HG02678 (cell line): ENCODE data around the gene RABEP2.
"Not testable (repeated sequence)": the region's sequence is repeated elsewhere in the genome, so short reads cannot be mapped to it uniquely, and the experiment has no call there.

Source experiments
- ATAC-seq: cut with Tn5 transposase; IDR thresholded peaks from one replicate; pipeline ENCODE4 v1.9.1; 2021; ENCODE audit warnings: mild to moderate bottlenecking, moderate library complexity; ENCODE audit not compliant: unreplicated experiment

Gene RABEP2, protein sequence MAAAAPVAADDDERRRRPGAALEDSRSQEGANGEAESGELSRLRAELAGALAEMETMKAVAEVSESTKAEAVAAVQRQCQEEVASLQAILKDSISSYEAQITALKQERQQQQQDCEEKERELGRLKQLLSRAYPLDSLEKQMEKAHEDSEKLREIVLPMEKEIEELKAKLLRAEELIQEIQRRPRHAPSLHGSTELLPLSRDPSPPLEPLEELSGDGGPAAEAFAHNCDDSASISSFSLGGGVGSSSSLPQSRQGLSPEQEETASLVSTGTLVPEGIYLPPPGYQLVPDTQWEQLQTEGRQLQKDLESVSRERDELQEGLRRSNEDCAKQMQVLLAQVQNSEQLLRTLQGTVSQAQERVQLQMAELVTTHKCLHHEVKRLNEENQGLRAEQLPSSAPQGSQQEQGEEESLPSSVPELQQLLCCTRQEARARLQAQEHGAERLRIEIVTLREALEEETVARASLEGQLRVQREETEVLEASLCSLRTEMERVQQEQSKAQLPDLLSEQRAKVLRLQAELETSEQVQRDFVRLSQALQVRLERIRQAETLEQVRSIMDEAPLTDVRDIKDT

DNA sequence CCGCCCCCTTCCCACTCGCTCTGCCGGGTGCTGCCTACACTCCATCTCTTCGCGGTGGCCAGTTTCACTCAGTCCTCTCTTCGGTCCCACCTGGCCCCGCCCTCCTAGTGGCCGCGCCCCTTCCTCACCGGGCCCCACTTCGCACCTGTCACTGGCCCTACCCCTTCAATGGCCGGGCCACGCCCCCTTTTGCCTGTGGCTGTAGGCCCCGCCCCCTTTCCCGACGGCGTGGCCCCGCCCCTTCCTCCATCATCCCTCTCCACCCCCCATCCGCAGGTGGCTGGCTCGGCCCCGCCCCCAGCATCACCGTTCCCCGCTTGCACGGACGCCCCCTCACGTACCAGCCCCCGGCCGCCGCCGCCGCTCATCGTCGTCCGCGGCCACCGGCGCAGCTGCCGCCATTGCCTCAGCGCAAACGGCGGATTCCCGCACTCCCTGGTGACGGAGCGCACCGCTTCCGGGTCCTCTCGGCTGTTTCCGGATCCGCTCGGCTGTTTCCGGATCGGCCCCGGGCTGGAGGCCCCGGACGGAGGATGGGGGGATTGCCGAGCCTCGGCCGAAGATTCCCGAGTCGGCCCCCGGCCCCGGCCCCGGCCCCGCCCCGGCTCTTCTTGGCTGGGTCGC, at the start of gene RABEP2:
Gene RABEP2 (minus strand): TSS at position 477 of the 624 bp plus-strand sequence. CDS start 75 bp downstream, at position 402.
- ATAC-seq: peak; percentile 61

DNA sequence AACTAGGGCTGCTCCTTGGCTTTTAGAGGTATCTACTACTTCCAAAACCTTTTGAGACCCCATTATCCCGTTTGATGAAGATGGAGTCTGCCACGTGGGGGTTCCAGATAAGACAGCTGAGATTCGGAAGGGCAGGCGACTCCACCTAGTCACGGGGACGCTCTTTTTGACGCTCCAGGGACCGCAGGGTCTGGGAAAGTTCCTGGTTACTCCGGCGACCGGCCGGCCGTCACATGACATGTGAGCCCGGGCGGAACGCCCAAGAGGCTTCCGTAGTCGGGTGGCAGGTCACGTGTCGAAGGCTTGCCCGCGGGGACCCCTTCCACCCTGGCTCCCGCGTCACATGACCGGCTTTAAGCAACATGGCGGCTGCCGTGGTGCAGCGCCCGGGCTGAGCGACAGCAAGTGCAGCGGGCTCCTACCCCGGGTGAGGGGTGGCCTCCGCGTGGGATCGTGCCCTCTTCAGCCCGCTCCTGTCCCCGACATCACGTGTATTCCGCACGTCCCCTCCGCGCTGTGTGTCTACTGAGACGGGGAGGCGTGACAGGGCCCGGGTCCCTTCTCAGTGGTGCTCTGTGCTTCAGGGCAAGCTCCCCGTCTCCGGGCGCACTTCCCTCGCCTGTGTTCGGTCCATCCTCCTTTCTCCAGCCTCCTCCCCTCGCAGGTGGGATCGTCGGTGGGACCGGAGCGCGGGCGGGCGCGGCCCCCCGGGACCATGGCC, 49.6 kb upstream of the RABEP2 start, which contains the start of gene SPNS1:
Gene SPNS1 (plus strand): TSS at position 342 of the 721 bp plus-strand sequence. CDS start 374 bp downstream, at position 716.
- peak; percentile 92 for ATAC-seq

DNA sequence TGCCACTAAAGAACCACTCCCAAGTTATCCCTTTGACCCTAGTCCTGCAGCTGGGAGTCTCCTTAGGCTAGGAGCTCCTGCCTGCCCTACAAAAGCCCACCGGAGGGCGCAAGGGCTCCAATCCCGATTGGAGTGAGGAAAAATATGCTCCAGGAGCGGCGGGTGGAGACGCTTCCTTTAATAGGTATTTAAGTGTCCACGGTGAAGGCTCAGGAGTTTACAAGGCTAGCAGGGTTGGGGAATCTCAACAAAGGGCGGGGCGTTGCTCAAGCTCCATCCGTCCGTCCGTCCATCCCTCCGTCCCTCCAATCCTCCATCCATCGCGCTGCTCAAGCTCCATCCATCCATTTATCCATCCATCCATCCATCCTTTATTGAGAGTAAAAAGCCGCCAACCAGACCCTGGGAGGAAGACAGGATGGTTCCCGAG, 49.0 kb upstream of the RABEP2 start:
- ATAC-seq: no peak

DNA sequence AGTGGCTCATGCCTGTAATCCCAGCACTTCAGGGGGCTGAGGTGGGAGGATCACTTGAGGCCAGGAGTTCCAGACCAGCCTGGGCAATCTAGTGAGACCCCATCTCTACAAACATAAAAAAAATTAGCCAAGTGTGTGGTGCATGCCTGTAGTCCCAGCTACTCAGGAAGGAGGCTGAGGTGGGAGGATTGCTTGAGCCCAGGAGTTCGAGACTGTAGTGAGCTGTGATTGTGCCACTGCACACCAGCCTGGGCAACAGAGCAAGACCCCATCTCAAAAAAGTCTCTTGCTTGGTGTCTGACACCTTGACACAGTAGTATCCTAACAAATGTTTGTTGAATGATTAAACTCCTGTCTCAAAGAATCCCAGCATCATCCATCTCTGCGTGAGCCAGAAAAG, 44.7 kb upstream of the RABEP2 start:
- ATAC-seq: not testable (repeated sequence)

DNA sequence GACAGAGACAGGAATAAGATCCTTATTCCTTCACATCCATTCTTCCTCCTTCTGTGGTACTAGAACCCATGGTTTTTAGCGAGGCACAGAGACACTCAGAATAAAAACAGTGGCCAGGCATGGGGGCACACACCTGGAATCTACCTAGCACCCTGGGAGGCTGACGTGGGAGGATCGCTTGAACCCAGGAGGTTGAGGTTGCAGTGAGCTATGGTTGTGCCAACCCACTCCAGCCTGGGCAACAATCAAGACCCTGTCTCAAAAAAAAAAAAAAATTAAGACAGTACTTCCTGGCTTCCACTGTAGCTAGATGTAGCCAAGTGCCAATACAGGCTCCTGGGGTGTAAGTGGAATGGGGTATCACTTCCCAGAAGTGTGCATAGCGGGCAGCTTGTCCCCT, 42.1 kb upstream of the RABEP2 start:
- no peak for ATAC-seq

DNA sequence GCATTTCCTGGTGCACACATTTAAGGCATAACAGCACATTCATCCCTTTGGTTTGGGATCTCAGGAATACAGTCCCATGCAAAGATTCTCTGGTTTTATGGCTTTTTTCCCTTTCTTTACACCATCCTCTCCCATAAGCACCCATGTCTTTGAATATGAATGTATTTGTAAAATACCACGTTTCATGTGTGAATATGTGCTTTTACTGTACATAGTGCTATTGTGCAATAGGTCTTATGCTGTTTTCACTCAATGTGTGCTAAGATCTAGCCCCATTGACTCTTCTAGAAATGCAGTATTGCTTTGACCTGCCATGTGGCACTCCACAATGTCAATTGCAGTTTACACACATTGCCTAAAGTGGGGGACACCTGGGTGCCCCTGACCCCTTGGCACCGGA, 39.5 kb upstream of the RABEP2 start:
- no peak for ATAC-seq

DNA sequence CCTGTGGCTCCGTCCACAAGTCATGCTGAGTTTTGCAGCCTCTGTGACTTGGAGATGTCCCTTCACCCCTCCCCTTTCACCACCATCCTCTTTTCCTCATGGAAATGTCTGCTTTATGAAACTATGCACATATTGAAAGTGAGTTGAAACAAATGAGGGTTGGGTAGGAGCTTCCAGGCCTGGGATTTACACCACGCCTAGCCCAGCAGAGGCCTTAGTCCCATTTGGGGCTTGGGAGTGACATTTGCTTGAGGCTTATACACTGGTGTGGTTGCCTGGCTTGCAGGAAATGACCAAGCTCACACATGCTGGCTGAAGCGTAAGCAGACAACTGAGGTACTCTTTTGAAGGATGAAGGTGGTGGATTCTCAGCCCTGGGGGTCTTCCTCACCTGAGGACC, 39.0 kb upstream of the RABEP2 start:
- ATAC-seq: no peak

DNA sequence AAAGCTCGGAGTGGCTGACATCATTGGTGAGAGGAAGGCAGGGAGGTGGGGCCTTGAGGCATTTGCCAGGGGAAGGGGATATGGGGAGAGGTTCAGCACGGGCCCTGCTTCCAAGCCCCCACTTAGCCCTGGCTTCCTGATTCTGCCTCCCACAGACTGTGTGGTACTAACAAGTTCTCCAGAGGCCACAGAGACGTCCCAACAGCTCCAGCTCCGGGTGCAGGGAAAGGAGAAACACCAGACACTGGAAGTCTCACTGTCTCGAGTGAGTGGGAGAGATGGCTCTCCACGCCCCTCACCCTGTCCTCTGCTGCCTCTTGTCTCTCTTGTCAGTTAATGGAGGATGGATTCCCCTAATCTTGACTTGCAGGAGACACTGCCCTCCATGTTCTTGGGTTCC, 33.8 kb upstream of the RABEP2 start:
- ATAC-seq: no peak

DNA sequence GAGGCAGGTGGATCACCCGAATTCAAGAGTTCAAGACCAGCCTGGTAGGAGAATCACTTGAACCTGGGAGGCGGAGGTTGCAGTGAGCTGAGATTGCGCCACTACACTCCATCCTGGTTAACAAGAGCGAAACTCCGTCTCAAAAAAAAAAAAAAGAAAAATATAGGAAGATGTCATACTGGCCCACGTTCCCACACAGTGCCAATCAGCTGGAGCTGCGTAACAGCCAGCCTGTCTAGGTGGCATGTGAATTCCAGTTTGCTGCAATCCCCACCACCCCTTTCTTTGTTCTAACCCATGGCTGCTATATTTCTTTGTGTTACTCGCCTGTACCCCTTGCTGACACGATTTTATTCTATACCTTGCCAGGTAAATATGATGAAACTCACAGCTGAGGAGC, 33.2 kb upstream of the RABEP2 start:
- ATAC-seq: no peak

DNA sequence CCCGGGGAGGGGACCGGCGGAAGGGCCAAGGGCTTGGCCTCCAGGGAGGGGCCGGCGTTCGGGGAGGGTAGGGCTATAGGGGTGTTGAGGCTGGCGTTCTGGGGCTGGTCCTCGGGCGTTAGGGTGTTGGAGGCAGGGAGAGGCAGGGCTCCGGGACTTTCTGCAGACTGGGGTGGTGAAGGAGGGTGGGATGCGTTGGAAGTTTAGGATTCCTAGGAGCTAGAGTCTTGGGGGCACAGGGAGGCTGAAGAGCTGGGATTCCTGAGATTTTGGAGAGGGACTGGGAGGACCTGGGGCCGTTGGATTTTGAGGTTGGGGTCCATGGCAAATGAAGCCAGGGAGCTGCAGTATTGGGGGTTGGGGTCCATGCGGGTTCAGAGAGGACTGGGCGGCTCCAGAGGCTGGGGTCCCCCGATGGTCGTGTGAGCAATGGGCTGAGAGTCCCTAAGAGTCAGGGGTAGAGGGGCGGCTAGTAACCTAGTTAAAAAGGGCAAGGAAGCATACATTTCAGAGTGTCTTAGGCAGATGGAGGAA, 26.4 kb upstream of the RABEP2 start:
- peak; percentile 25 for ATAC-seq

DNA sequence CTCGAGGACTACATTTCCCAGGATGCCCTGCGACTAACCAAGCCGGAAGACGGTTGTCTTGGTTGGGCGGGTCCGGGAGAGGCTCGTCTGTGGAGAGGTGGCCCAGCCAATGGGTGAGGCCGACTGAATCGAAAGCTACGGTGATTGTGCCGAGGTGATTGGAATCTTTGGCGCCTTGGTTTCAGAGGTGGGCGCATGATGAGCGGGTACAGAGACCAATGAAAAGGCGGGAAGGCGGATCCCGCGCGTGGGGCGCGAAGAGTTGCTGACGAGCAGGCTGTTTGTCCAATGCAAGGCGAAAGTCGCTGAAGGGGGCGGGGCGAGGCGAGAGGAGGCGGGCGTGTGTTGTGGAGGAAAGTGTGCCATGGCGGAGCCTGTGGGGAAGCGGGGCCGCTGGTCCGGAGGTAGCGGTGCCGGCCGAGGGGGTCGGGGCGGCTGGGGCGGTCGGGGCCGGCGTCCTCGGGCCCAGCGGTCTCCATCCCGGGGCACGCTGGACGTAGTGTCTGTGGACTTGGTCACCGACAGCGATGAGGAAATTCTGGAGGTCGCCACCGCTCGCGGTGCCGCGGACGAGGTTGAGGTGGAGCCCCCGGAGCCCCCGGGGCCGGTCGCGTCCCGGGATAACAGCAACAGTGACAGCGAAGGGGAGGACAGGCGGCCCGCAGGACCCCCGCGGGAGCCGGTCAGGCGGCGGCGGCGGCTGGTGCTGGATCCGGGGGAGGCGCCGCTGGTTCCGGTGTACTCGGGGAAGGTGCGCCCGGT, 25.8 kb upstream of the RABEP2 start, which contains the start of gene NFATC2IP:
Gene NFATC2IP (plus strand): TSS at position 290 of the 762 bp plus-strand sequence. CDS start 75 bp downstream, at position 365.
- peak; percentile 94 for ATAC-seq

DNA sequence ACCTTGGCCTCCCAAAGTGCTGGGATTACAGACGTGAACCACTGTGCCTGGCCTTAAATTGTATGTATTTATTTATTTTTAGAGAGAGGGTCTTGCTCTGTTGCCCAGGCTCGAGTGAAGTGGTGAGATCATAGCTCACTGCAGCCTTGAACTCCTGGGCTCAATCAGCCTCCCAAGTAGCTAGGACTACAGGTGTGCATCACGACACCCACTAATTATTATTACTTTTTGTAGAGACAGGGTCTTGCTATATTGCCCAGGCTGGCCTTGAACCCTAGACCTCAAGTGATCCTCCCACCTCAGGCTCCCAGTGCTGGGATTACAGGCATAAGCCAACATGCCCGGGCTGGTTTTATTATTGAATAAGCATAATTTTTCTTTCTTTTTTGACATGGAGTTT, 21.6 kb upstream of the RABEP2 start:
- no peak for ATAC-seq

DNA sequence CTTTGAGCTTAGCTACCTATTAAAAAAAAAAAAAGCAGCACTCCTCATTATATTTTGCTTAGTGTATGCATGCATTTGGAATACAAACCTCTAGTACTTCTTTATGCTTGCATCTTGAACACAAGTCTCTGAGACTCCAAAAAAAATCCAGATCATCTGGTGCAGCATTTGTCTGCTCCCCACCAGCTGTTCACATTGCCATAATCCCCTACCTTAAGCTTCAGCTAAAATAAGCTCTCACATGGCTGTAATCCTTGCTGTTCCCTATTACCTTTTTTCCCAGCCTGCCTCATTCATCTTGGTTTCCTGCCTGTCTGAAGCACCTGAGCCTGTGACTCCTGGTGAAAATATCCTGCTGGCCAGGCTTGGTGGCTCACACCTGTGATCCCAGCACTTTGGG, 18.2 kb upstream of the RABEP2 start:
- no peak for ATAC-seq

DNA sequence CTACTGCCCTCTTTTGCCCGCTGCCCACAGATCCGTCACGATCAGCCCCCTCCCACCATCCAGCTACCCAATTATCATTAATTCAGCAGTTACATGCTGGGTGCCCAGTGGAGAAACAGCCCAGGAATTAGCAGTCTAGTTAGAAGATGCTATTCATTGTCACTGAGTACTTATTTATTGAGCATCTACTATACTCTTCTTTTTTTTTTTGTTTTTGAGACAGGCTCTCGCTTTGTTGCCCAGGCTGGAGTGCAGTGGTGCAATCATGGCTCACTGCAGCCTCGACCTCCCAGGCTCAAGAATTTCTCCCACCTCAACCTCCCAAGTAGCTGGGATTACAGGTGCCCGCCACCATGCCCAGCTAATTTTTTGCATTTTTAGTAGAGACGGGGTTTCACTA, 14.8 kb upstream of the RABEP2 start:
- ATAC-seq: not testable (repeated sequence)

DNA sequence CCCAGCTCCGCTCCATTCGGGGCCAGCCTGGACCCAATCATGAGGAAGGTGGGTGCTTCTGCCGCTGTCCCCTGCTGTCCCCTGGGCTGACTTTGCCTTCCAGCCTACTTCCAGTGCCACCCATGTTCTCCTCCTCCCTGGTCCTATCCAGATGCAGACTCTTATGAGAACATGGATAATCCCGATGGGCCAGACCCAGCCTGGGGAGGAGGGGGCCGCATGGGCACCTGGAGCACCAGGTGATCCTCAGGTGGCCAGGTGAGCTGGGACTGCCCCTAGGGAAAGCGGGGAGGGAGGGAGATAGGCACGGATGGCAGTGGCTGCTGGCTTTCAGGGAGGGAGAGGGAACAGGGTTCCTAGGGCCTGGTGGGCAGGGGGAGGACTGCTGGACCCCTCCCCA, 13.7 kb upstream of the RABEP2 start:
- no peak for ATAC-seq

DNA sequence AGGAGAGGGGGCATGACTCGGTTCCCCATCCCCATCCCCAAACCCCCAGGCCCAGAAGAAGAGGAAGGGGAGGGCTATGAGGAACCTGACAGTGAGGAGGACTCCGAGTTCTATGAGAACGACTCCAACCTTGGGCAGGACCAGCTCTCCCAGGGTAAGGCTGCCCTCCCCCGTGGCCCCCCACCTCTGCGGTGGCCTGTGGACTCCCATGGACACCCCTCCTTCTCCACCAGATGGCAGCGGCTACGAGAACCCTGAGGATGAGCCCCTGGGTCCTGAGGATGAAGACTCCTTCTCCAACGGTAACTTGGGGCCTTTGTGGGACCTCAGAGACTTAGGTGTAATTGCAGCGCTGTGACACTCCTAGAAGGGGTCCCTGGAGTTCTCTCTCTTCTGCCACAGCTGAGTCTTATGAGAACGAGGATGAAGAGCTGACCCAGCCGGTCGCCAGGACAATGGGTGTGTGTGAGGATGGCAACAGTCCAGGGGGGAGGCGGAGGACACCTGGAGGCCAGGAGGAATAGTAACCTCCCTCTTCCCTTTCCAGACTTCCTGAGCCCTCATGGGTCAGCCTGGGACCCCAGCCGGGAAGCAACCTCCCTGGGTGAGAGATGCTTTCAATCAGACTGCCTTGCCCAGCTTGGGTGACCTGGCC, 12.3 kb upstream of the RABEP2 start:
- ATAC-seq: no peak

DNA sequence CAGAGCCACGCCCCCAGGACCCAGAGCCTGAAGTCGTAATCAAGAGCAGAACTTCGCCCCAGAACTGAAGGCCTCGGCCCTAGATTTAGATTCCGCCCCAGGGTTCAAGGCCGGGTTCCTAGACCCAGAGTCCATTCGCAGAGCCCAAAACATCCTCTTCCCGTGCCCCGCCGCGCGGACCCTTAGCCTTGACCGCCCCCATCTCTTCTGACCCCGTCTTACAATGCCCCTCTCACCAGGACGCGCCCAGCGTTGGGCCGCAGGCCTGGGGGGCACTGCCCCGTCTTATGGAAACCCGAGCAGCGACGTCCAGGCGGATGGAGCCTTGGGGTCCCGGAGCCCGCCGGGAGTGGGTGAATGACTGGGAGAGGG, 11.7 kb upstream of the RABEP2 start:
- ATAC-seq: no peak

DNA sequence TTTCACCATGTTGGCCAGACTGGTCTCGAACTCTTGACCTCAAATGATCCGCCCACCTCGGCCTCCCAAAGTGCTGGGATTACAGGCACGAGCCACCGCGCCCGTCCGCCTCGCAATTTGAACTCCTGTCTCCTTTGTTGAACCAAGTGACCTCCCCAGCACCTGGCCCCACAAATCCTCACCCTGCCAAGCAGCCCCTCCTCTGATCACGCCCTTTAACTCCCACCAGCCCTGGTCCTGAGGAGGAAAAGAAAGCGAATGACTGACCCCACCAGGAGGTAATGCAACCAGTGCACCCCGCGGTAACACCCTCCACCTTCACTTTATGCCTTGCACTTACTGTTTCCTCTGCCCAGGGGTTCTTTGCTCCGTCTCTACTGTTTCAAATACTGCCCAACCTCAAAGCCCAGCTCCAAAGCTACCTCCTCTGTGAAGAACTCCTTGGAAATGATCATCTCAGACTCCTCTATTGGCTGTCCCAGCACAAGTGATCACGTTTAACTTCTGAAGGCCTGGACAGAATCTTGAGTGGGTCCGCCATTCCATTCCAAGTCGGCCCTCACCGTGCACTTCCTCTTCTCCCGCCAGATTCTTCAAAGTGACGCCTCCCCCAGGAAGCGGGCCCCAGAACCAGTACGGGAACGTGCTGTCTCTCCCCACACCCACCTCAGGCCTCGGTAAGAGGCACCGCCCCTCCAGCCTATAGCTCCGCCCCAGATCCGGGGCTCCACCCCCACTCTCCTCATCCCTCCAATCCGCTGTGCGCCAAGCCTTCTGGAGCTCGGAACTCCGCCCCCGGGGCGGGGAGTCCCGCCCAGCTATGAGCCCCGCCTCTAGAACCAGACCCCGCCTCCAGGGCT, 11.1 kb upstream of the RABEP2 start:
- peak; percentile 80 for ATAC-seq

DNA sequence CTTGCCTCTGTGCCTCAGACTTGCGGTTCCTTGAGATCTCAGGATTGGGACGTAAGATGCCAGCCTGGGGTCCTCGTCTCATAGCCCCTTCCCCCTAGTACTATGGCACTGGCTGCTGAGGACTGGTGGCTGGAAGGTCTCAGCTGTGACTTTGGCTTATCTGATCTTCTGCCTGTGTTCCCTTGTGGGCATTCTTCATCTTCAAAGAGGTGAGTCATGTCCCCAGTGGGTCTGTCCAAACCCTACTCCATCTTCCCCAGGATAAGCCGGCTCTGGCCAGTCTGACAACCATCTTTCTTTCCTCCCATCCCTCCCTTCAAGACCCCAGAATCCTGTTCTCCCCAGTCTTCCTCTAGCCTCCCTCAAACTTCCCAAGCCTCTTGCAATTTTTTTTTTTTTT, 10.3 kb upstream of the RABEP2 start:
- no peak for ATAC-seq
